Kidney epithelial cell (primary cell): ENCODE data around the gene RHOBTB1. TPM values are rescaled to one million over a fixed set of nuclear protein-coding genes. Genes with fewer than 3 reads are reported as not detected.

Experiments used
- DNase-seq: peaks from one replicate; pipeline ENCODE4 v3.0.0-alpha.2; 2010; ENCODE audit warnings: low read depth
- H3K27me3 ChIP-seq: 2 replicates; pipeline ENCODE4 v1.6.0; 2011; ENCODE audit warnings: low read length; ENCODE audit not compliant: control insufficient read depth, insufficient read depth
- H3K36me3 ChIP-seq: 2 replicates; pipeline ENCODE4 v1.5.1; 2011; ENCODE audit warnings: low read length; ENCODE audit not compliant: control insufficient read depth, insufficient read depth
- H3K4me3 ChIP-seq: 2 replicates; pipeline ENCODE4 v1.5.1; 2011; ENCODE audit warnings: low read depth, mild to moderate bottlenecking, control low read depth, low read length
- CTCF ChIP-seq: IDR thresholded peaks from 2 replicates; pipeline ENCODE4 v1.5.1; 2011; ENCODE audit warnings: mild to moderate bottlenecking, moderate library complexity, low read length, control low read depth, inconsistent platforms; ENCODE audit not compliant: insufficient read depth, poor library complexity, severe bottlenecking
- total RNA-seq: library from RNA; depleted of rRNA; stranded (reverse); fragments of >200 nt; gene quantifications from 2 replicates; pipeline ENCODE4 v1.2.3, GENCODE V29; 2015

The RHOBTB1 gene
- total RNA-seq, 1 donor from 2014 or later, result 21.3 TPM

GRCh38 chr10:60968504-60968903 is 24.5 kb upstream of the RHOBTB1 start:
- H3K4me3 ChIP-seq, result no peak overlapping the region
- no peaks in the 10 kb centered on the region for H3K36me3 ChIP-seq
- TF ChIP-seq CTCF, result no peak
- H3K27me3 ChIP-seq, result no peaks in the 10 kb centered on the region
- no peak for DNase-seq

GRCh38 chr10:60967854-60968484 is 24.0 kb upstream of the RHOBTB1 start:
- no peak overlapping the region for H3K4me3 ChIP-seq
- H3K27me3 ChIP-seq, result no peaks in the 10 kb centered on the region
- no peak for TF ChIP-seq CTCF
- DNase-seq, result no peak
- no peaks in the 10 kb centered on the region for H3K36me3 ChIP-seq

GRCh38 chr10:60967260-60967659 is 23.3 kb upstream of the RHOBTB1 start:
- no peak for DNase-seq
- Histone ChIP-seq H3K36me3 (no peaks in the 10 kb centered on the region), H3K4me3 (no peak overlapping the region), H3K27me3 (no peaks in the 10 kb centered on the region)
- TF ChIP-seq CTCF, result no peak

GRCh38 chr10:60965696-60966095 is 21.7 kb upstream of the RHOBTB1 start:
- DNase-seq, result no peak
- Histone ChIP-seq H3K27me3 (no peaks in the 10 kb centered on the region), H3K4me3 (no peak overlapping the region), H3K36me3 (no peaks in the 10 kb centered on the region)
- TF ChIP-seq CTCF, result no peak

- Histone ChIP-seq H3K27me3 (no peaks in the 10 kb centered on the region), H3K36me3 (no peaks in the 10 kb centered on the region), H3K4me3 (no peak overlapping the region)
- peak; percentile 76 for TF ChIP-seq CTCF
- DNase-seq, result no peak
These were observed 20.6 kb upstream of the RHOBTB1 start for GRCh38 chr10:60964257-60965235.
